Measurements from ENCODE around the gene WEE1.

The WEE1 gene

DNA sequence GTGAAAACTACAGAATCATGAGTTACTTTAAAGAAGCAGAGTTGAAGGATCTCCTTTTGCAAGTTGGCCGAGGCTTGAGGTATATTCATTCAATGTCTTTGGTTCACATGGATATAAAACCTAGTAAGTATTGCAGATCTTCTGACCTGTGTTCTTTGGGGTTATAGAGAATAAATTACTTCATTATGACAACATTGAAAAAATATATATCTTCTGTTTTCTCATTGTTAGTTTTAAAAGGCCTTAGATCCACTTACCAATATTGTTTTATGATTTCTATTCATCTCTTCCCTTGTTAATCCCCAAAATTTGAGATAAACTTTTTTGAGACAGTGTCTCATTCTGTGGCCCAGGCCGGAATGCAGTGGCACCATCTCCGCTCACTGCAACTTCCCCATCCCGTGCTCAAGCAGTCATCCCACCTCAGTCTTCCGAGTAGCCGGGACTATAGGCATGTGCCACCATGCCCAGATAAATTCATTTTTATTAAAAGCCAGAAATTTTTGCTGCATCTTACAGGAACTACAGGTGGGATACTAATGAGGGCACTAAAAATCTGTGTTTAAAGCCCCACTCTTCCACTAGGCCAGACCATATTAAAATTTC, 8.2 kb downstream of the WEE1 start:
- H3K4me1 ChIP-seq (ENCODE audit: insufficient read depth, insufficient read length), result no peaks in the 10 kb centered on the region
- no peak for DNase-seq (ENCODE audit: low read depth, low spot score)
- no peaks in the 10 kb centered on the region for H3K9me3 ChIP-seq (ENCODE audit: insufficient read depth, low read length)
- TF ChIP-seq YY1 (IDR thresholded peaks at IDR 0.05; ENCODE audit: insufficient read depth, insufficient read length) (no peak), ZNF274 (IDR thresholded peaks at IDR 0.05; ENCODE audit: low read depth, low read length) (no peak), SUZ12 (IDR thresholded peaks at IDR 0.05; ENCODE audit: extremely low read depth, insufficient read depth, insufficient read length) (no peak)
- H3K9ac ChIP-seq (ENCODE audit: insufficient read length, low read depth), result no peak overlapping the region
- no peaks in the 10 kb centered on the region for H3K27me3 ChIP-seq (ENCODE audit: insufficient read depth, insufficient read length)
- H3K4me3 ChIP-seq (ENCODE audit: insufficient read length, low read depth), result no peak overlapping the region
- H3K36me3 ChIP-seq (ENCODE audit: insufficient read depth, insufficient read length, low read length), result peaks cover 93% of the 10 kb centered on the region

- Histone ChIP-seq H3K27me3 (ENCODE audit: insufficient read depth, insufficient read length) (no peaks in the 10 kb centered on the region), H3K4me1 (ENCODE audit: insufficient read depth, insufficient read length) (no peaks in the 10 kb centered on the region), H3K9ac (ENCODE audit: insufficient read length, low read depth) (no peak overlapping the region), H3K4me3 (ENCODE audit: insufficient read length, low read depth) (no peak overlapping the region), H3K9me3 (ENCODE audit: insufficient read depth, low read length) (no peaks in the 10 kb centered on the region), H3K36me3 (ENCODE audit: insufficient read depth, insufficient read length, low read length) (peaks cover 48% of the 10 kb centered on the region)
- no peak for DNase-seq (ENCODE audit: low read depth, low spot score)
- TF ChIP-seq SUZ12 (IDR thresholded peaks at IDR 0.05; ENCODE audit: extremely low read depth, insufficient read depth, insufficient read length) (no peak), YY1 (IDR thresholded peaks at IDR 0.05; ENCODE audit: insufficient read depth, insufficient read length) (no peak), ZNF274 (IDR thresholded peaks at IDR 0.05; ENCODE audit: low read depth, low read length) (no peak)
Measured at GRCh38 chr11:9590717-9591116, 17.2 kb downstream of the WEE1 start.

DNA sequence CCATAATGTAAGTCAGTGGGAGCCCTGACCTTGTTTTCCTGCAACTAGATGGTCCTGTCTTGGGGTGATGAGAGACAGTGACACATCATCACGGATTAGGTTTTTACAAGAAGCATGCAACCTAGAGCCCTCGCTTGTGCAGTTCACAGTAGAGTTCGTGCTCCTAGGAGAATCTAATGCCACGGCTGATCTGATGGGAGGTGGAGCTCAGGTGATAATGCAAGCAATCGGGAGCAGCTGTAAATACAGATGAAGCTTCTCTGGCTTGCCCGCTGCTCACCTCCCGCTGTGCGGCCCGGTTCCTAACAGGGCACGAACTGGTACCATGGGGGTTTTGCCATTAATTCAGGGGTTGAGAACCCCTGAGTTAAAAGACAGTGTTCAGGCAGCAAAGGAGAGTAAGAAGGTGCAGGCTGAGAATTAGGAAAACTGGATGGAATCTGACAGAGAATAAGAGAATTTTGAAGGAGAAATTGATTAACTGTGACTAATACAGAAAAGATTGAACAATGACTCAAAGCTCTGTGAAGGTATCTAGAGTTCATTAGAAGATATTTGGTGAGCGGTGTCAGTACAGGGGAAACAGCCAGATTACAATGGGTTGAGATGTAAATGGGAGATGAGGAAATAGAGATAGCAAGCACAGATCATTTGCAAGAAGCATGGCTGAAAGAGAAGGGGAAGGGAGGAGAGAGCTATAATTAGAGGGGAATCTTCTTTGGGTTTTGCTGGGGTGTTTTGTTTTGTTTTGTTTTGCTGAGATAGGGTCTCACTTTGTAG, 21.0 kb downstream of the WEE1 start:
- H3K4me3 ChIP-seq (ENCODE audit: insufficient read length, low read depth), result no peak overlapping the region
- no peaks in the 10 kb centered on the region for H3K9me3 ChIP-seq (ENCODE audit: insufficient read depth, low read length)
- DNase-seq (ENCODE audit: low read depth, low spot score), result no peak
- no peaks in the 10 kb centered on the region for H3K4me1 ChIP-seq (ENCODE audit: insufficient read depth, insufficient read length)
- no peaks in the 10 kb centered on the region for H3K27me3 ChIP-seq (ENCODE audit: insufficient read depth, insufficient read length)
- H3K36me3 ChIP-seq (ENCODE audit: insufficient read depth, insufficient read length, low read length), result peaks cover 11% of the 10 kb centered on the region
- TF ChIP-seq SUZ12 (IDR thresholded peaks at IDR 0.05; ENCODE audit: extremely low read depth, insufficient read depth, insufficient read length) (no peak), ZNF274 (IDR thresholded peaks at IDR 0.05; ENCODE audit: low read depth, low read length) (no peak), YY1 (IDR thresholded peaks at IDR 0.05; ENCODE audit: insufficient read depth, insufficient read length) (no peak)
- H3K9ac ChIP-seq (ENCODE audit: insufficient read length, low read depth), result peak overlapping the region; percentile 21

- Histone ChIP-seq H3K4me3 (ENCODE audit: insufficient read length, low read depth) (no peak overlapping the region), H3K36me3 (ENCODE audit: insufficient read depth, insufficient read length, low read length) (no peaks in the 10 kb centered on the region), H3K9ac (ENCODE audit: insufficient read length, low read depth) (no peak overlapping the region), H3K4me1 (ENCODE audit: insufficient read depth, insufficient read length) (peaks cover 4% of the 10 kb centered on the region), H3K9me3 (ENCODE audit: insufficient read depth, low read length) (no peaks in the 10 kb centered on the region), H3K27me3 (ENCODE audit: insufficient read depth, insufficient read length) (no peaks in the 10 kb centered on the region)
- no peak for DNase-seq (ENCODE audit: low read depth, low spot score)
- TF ChIP-seq ZNF274 (IDR thresholded peaks at IDR 0.05; ENCODE audit: low read depth, low read length), result no peak
- no peak for TF ChIP-seq SUZ12 (IDR thresholded peaks at IDR 0.05; ENCODE audit: extremely low read depth, insufficient read depth, insufficient read length)
- no peak for TF ChIP-seq YY1 (IDR thresholded peaks at IDR 0.05; ENCODE audit: insufficient read depth, insufficient read length)
Measured at GRCh38 chr11:9596926-9597464, 23.5 kb downstream of the WEE1 start.

- Histone ChIP-seq H3K9ac (ENCODE audit: insufficient read length, low read depth) (no peak overlapping the region), H3K9me3 (ENCODE audit: insufficient read depth, low read length) (no peaks in the 10 kb centered on the region), H3K36me3 (ENCODE audit: insufficient read depth, insufficient read length, low read length) (no peaks in the 10 kb centered on the region), H3K4me1 (ENCODE audit: insufficient read depth, insufficient read length) (peaks cover 4% of the 10 kb centered on the region), H3K27me3 (ENCODE audit: insufficient read depth, insufficient read length) (no peaks in the 10 kb centered on the region), H3K4me3 (ENCODE audit: insufficient read length, low read depth) (no peak overlapping the region)
- TF ChIP-seq SUZ12 (IDR thresholded peaks at IDR 0.05; ENCODE audit: extremely low read depth, insufficient read depth, insufficient read length) (no peak), YY1 (IDR thresholded peaks at IDR 0.05; ENCODE audit: insufficient read depth, insufficient read length) (no peak), ZNF274 (IDR thresholded peaks at IDR 0.05; ENCODE audit: low read depth, low read length) (no peak)
- DNase-seq (ENCODE audit: low read depth, low spot score), result no peak
Measured at GRCh38 chr11:9600166-9600565, 26.7 kb downstream of the WEE1 start.

DNA sequence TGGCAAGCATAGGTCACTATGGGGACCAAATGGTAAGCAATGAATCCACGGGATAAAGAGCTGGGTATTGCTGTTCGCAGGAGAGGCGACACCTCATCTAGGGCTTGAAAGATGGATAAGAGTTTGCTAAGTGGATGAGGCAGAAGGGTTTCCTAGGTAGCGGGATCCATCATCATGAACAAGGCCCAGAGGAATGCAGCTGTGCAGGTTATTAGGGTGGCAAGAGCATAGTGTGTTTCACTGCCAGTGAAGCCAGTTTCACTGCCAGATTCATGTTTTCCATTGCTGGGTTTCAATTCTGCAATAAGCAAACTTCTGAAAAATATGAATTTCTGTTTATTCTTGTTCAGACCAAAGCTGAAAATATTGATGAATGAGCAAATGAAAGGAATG, 27.2 kb downstream of the WEE1 start:
- Histone ChIP-seq H3K4me3 (ENCODE audit: insufficient read length, low read depth) (no peak overlapping the region), H3K4me1 (ENCODE audit: insufficient read depth, insufficient read length) (peaks cover 4% of the 10 kb centered on the region)

More for the DNA sequence above, 27.2 kb downstream of the WEE1 start:
- TF ChIP-seq YY1 (IDR thresholded peaks at IDR 0.05; ENCODE audit: insufficient read depth, insufficient read length), result no peak
- no peak for TF ChIP-seq ZNF274 (IDR thresholded peaks at IDR 0.05; ENCODE audit: low read depth, low read length)
- no peak for TF ChIP-seq SUZ12 (IDR thresholded peaks at IDR 0.05; ENCODE audit: extremely low read depth, insufficient read depth, insufficient read length)
- no peak for DNase-seq (ENCODE audit: low read depth, low spot score)
- Histone ChIP-seq H3K9me3 (ENCODE audit: insufficient read depth, low read length) (no peaks in the 10 kb centered on the region), H3K9ac (ENCODE audit: insufficient read length, low read depth) (no peak overlapping the region), H3K36me3 (ENCODE audit: insufficient read depth, insufficient read length, low read length) (no peaks in the 10 kb centered on the region), H3K27me3 (ENCODE audit: insufficient read depth, insufficient read length) (no peaks in the 10 kb centered on the region)
